HEK293 (cell line): ENCODE data around the gene PI4KA.

ENCODE experiments used
- CTCF ChIA-PET: fragments of 350-600 bp; formaldehyde crosslinking; extraction: SDS; loops from one replicate; lab custom pipeline; 2021; ENCODE audit warnings: antibody characterized with exemption; lab: Yijun Ruan, JAX
- POLR2A ChIA-PET: fragments of 300-600 bp; formaldehyde crosslinking; extraction: SDS; loops from one replicate; lab custom pipeline; 2020; ENCODE audit warnings: antibody characterized with exemption, inconsistent platforms; lab: Yijun Ruan, JAX
- H3K27ac ChIP-seq: fragments of 200-500 bp; sonication (Bioruptor generic); 2 replicates; pipeline ENCODE4 v1.5.1; 2014; ENCODE audit warnings: low read depth, low read length, control low read depth, inconsistent platforms; ENCODE audit errors: extremely low read depth
- H3K36me3 ChIP-seq, 2 experiments: fragments of 200-500 bp in 1 of 2; sonication (Bioruptor generic) in 1 of 2; 1 replicate in 1 of 2; 2 replicates in 1 of 2; pipeline ENCODE4 v1.5.1; 2014 to 2017; ENCODE audit warnings: inconsistent platforms in 2 of 2, low read length in 2 of 2; ENCODE audit not compliant: control insufficient read depth in 2 of 2, insufficient read depth in 1 of 2
- H3K4me1 ChIP-seq: fragments of 200-500 bp; sonication (Bioruptor generic); 2 replicates; pipeline ENCODE4 v1.5.1; 2014; ENCODE audit warnings: mild to moderate bottlenecking, low read length, inconsistent platforms; ENCODE audit not compliant: control insufficient read depth, insufficient read depth
- H3K4me3 ChIP-seq: 2 replicates; pipeline ENCODE4 v1.5.1; 2011; ENCODE audit warnings: low read depth, mild to moderate bottlenecking, control low read depth, low read length, moderate library complexity
- H3K9me3 ChIP-seq: fragments of 200-500 bp; sonication (Bioruptor generic); 2 replicates; pipeline ENCODE4 v1.5.1; 2014; ENCODE audit warnings: low read depth, low read length, inconsistent platforms; ENCODE audit not compliant: control insufficient read depth, insufficient read depth
- ATF2 ChIP-seq: fragments of 450-650 bp; formaldehyde crosslinking; IDR thresholded peaks from 2 replicates; pipeline ENCODE4 v1.5.1; 2016; ENCODE audit warnings: missing biosample characterization, missing genetic modification characterization, low read depth
- BCL11B ChIP-seq: fragments of 450-650 bp; formaldehyde crosslinking; IDR thresholded peaks from 2 replicates; pipeline ENCODE4 v1.5.1; 2016; ENCODE audit warnings: low read depth, missing biosample characterization, missing genetic modification characterization
- HIC1 ChIP-seq: fragments of 450-650 bp; formaldehyde crosslinking; IDR thresholded peaks from 2 replicates; pipeline ENCODE4 v1.5.1; 2016; ENCODE audit warnings: missing biosample characterization, missing genetic modification characterization
- PBX3 ChIP-seq: sonication (generic); formaldehyde crosslinking; IDR thresholded peaks from 2 replicates; pipeline ENCODE4 v1.8.1; 2022; ENCODE audit warnings: mild to moderate bottlenecking, moderate library complexity, missing genetic modification reagents
- ZBTB44 ChIP-seq: fragments of 450-650 bp; IDR thresholded peaks from 2 replicates; pipeline ENCODE4 v1.5.1; 2018; ENCODE audit warnings: missing biosample characterization, mild to moderate bottlenecking, missing genetic modification characterization
- ZNF266 ChIP-seq: fragments of 450-650 bp; formaldehyde crosslinking; IDR thresholded peaks from 2 replicates; pipeline ENCODE4 v1.5.1; 2016; ENCODE audit warnings: missing biosample characterization, missing genetic modification characterization, low read depth
- ZNF529 ChIP-seq: fragments of 450-650 bp; formaldehyde crosslinking; IDR thresholded peaks from 2 replicates; pipeline ENCODE4 v1.5.1; 2017; ENCODE audit warnings: missing genetic modification characterization, missing biosample characterization; ENCODE audit not compliant: insufficient replicate concordance
- ZNF571 ChIP-seq: fragments of 450-650 bp; formaldehyde crosslinking; IDR thresholded peaks from 2 replicates; pipeline ENCODE4 v1.5.0; 2017; ENCODE audit warnings: missing biosample characterization, missing genetic modification characterization
- ZNF654 ChIP-seq: fragments of 450-650 bp; formaldehyde crosslinking; IDR thresholded peaks from 2 replicates; pipeline ENCODE4 v1.5.1; 2016; ENCODE audit warnings: low read depth, missing biosample characterization, missing genetic modification characterization
- ZNF658 ChIP-seq: fragments of 450-650 bp; formaldehyde crosslinking; IDR thresholded peaks from 2 replicates; pipeline ENCODE4; 2016; ENCODE audit warnings: missing biosample characterization, missing genetic modification characterization
- ZNF677 ChIP-seq: fragments of 450-650 bp; IDR thresholded peaks from 2 replicates; pipeline ENCODE4 v1.5.0; 2018; ENCODE audit warnings: missing biosample characterization, mild to moderate bottlenecking, missing genetic modification characterization, moderate library complexity
- ZNF776 ChIP-seq: fragments of 450-650 bp; formaldehyde crosslinking; IDR thresholded peaks from 2 replicates; pipeline ENCODE4 v1.5.0; 2017; ENCODE audit warnings: missing biosample characterization, missing genetic modification characterization, borderline replicate concordance
- ZXDB ChIP-seq: fragments of 450-650 bp; formaldehyde crosslinking; IDR thresholded peaks from 2 replicates; pipeline ENCODE4 v1.5.1; 2016; ENCODE audit warnings: missing biosample characterization, missing genetic modification characterization
- TF ChIP-seq, protein P1 (sequence below): fragments of 450-650 bp; formaldehyde crosslinking; IDR thresholded peaks from 2 replicates; pipeline ENCODE4 v1.5.1; 2016; ENCODE audit warnings: missing biosample characterization, missing genetic modification characterization
- TF ChIP-seq, protein P2 (sequence below): fragments of 450-650 bp; formaldehyde crosslinking; IDR thresholded peaks from 2 replicates; pipeline ENCODE4 v1.5.1; 2016; ENCODE audit warnings: missing biosample characterization, missing genetic modification characterization

The PI4KA gene

GRCh38 chr22:20881869-20882815, 23.5 kb upstream of the PI4KA start:
- CTCF ChIA-PET: no interaction called here
- POLR2A ChIA-PET: no interaction called here
- Histone ChIP-seq H3K36me3 (peaks cover 0 to 63% of the 10 kb centered on the region in 2 experiments; a peak in 2 of 3 replicates), H3K4me1 (no peaks in the 10 kb centered on the region), H3K4me3 (no peak overlapping the region), H3K27ac (no peak overlapping the region), H3K9me3 (no peaks in the 10 kb centered on the region)
- no peak for TF ChIP-seq ZNF266 (tag by site-specific recombination)

GRCh38 chr22:20881231-20881630, 22.6 kb upstream of the PI4KA start:
- ChIA-PET POLR2A (no interaction called here), CTCF (interaction anchor here (0.9 to 1.6 kb wide), 3 partner anchors 25 to 97 kb away, joined by 3 to 4 read pairs (median 4); no protein-coding TSS in a partner anchor)
- H3K36me3 ChIP-seq: peaks cover 0 to 66% of the 10 kb centered on the region in 2 experiments; a peak in 2 of 3 replicates

More at GRCh38 chr22:20881231-20881630, 22.6 kb upstream of the PI4KA start:
- H3K4me3 ChIP-seq: no peak overlapping the region
- H3K27ac ChIP-seq: no peak overlapping the region
- no peaks in the 10 kb centered on the region for H3K4me1 ChIP-seq
- TF ChIP-seq ZXDB (tag by site-specific recombination) (no peak), HIC1 (tag by site-specific recombination) (no peak), ZNF658 (tag by site-specific recombination) (no peak), PBX3 (CRISPR knock-in tag) (no peak), BCL11B (no peak), ZBTB44 (tag by site-specific recombination) (no peak), ZNF571 (tag by site-specific recombination) (no peak), ZNF529 (no peak), ZNF654 (tag by site-specific recombination) (no peak), ZNF776 (tag by site-specific recombination) (no peak), ATF2 (tag by site-specific recombination) (no peak), ZNF677 (tag by site-specific recombination) (no peak)
- TF ChIP-seq, protein P1, sequence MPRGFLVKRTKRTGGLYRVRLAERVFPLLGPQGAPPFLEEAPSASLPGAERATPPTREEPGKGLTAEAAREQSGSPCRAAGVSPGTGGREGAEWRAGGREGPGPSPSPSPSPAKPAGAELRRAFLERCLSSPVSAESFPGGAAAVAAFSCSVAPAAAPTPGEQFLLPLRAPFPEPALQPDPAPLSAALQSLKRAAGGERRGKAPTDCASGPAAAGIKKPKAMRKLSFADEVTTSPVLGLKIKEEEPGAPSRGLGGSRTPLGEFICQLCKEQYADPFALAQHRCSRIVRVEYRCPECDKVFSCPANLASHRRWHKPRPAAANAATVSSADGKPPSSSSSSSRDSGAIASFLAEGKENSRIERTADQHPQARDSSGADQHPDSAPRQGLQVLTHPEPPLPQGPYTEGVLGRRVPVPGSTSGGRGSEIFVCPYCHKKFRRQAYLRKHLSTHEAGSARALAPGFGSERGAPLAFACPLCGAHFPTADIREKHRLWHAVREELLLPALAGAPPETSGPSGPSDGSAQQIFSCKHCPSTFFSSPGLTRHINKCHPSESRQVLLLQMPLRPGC (tag by site-specific recombination): no peak
- TF ChIP-seq, protein P2, sequence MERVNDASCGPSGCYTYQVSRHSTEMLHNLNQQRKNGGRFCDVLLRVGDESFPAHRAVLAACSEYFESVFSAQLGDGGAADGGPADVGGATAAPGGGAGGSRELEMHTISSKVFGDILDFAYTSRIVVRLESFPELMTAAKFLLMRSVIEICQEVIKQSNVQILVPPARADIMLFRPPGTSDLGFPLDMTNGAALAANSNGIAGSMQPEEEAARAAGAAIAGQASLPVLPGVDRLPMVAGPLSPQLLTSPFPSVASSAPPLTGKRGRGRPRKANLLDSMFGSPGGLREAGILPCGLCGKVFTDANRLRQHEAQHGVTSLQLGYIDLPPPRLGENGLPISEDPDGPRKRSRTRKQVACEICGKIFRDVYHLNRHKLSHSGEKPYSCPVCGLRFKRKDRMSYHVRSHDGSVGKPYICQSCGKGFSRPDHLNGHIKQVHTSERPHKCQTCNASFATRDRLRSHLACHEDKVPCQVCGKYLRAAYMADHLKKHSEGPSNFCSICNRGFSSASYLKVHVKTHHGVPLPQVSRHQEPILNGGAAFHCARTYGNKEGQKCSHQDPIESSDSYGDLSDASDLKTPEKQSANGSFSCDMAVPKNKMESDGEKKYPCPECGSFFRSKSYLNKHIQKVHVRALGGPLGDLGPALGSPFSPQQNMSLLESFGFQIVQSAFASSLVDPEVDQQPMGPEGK (tag by site-specific recombination): no peak
- no peaks in the 10 kb centered on the region for H3K9me3 ChIP-seq
